ENCODE results near the gene ADCY9.

The ADCY9 gene

DNA sequence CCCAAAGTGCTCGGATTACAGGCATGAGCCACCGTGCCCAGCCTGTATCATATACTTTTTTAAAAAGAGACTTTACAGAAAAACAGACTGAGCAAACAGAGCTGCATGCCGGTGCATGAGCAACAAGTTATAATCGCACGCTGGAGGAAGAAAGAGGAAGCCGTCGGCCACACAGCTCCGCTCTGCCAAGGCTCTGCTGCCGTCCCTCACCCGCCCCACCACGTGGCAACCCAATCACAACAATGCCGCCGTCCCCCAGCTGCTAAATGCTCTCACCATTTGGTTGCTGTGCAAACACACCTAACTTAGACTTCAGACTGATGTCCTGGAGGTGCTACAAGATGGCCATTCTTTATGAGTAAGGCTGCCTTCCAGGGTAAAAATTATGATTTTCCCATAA is 83.5 kb downstream of the ADCY9 start:
- DNase-seq (ENCODE audit: low spot score): no peak

DNA sequence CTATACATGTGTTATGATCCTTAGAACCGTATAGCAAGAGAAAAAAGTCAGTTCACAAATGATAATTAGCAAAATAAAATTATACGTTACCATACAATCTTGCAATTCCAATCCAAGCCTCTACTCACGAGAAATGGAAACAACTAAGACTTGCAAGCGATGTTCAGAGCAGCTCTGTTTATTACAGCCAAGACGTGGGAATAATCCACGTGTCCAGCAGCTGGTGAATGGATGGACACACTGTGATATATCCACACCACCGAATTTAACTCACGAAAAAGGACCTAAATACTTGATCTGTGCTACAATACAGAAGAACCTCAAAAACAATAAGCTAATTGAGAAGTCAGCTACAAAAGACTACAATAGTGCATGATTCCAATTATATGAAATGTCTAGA is 88.1 kb downstream of the ADCY9 start:
- no peak for DNase-seq (ENCODE audit: low spot score)

DNA sequence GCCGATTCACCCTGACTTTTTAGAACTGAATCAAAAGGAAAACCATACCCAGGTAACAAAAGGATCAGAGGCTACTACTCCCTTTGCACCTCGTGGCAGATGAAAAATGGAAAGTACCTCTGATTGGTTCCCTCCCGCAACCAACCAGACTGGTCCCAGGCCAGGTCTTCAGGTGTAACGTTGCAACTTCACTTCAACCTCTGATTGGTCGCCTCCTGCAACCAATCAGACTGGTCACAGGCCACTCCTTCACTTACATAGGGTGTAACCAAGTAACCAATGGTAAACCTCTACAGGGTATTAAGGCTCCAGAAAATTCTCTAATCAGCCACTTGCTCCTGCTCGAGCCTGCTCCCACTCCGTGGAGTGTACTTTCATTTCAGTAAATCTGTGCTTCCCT is 89.4 kb downstream of the ADCY9 start:
- no peak for DNase-seq (ENCODE audit: low spot score)

DNA sequence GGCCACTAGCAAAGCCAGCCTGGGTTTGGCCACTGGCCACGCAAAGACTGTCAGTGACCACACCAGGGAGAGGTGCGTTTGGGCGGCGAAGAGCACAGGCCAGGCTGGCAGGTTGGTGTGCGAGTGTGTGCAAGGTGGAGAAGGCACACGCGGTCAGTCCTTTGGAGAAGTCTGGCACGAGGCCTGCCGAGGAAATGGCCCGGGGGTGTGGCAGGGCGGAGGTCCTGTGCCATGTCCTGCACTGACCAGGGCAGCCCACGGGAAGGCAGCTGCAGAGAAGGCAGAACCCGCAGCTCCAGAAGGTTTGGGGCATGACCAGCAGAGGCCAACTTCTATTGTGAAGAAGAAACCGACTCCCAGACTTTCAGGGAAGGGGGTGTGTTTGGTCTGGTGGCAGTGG is 90.8 kb downstream of the ADCY9 start:
- DNase-seq (ENCODE audit: low spot score): no peak

DNA sequence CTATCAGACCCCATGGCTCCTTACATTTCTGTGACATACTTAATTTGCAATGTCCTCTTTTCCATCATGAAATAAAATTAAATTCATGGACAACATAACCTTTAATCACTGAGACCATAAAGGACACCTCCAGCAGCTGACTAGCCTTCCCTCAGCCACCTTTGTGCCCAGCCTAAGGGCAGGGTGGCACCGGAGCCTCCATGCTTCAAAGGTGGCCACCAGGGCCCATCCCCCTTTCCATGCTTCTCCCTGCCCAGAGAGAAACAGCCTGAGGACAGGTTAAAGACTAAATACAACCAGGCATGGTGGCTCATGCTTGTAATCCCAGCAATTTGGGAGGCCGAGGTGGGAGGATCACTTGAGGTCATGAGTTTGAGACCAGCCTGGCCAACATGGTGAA is 94.3 kb downstream of the ADCY9 start:
- DNase-seq (ENCODE audit: low spot score): no peak

DNA sequence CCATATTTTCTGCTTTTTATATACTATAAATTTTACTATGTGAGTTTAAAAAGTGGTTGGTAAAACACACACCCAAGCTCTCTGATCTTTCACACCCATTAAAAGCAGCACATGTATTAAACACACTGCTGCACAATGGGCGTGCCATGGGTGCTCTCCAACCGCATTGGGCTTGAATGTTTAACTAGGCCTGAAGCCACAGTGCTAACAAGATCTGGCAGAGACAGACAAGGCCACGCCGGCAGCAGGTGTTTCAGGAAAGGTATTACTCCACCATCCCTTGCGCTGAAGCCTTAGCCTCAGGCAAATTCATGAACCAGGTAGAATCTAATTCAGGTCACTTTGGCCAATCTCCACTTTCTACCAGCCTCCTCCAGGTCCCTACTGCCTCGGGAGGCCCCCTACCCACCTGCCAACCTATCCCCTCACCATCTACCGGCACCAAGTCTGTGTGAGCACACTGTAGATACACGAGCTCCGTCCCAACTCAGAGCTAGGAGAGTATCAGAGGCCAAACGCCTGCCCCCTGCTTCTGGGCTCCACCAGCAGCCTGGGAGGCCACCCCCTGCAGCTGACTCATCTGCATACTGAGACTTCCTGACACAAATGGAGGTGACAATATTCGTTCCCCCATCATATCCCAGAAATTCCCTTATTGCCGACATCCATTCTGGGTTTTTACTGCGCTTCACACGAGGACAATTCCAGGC is 95.0 kb downstream of the ADCY9 start:
- no peak for DNase-seq (ENCODE audit: low spot score)

DNA sequence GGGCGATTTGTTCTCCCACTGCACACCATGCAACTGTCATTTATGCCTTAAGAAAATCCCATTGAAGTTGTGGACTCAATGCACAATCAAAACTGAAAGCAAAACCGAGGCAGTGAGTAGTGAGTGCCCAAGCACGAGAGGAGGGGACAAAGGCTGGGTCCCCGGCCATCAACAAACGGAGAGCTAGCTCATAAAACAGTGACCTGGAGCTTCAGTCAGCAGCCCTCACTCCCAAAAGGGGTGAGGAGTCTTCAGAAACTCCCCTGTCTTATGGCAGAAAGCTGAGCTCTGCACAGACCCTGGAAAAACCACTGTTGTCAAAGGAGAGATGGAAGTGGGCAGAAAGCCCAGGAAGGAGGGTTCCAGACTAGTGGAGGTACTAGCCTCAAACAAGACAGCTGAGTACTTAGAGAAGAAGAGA is 96.9 kb downstream of the ADCY9 start:
- DNase-seq (ENCODE audit: low spot score): no peak

DNA sequence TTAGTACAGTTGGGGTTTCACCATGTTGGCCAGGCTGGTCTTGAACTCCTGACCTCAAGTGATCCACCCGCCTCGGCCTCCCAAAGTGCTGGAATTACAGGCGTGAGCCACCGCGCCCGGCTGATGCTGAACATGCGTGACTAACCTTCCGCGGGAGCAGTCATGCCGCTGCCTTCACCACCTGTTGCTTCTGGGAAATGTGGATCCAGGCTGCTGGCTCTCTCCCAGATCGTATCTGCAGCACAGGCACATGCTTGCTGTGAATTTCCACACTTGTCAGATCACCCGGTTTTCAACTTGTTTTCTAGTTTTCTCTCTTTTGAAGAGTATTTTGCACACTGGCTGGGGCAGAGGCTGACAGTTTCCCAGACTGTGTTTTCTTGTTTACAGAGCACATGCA is 97.9 kb downstream of the ADCY9 start:
- DNase-seq (ENCODE audit: low spot score): no peak

DNA sequence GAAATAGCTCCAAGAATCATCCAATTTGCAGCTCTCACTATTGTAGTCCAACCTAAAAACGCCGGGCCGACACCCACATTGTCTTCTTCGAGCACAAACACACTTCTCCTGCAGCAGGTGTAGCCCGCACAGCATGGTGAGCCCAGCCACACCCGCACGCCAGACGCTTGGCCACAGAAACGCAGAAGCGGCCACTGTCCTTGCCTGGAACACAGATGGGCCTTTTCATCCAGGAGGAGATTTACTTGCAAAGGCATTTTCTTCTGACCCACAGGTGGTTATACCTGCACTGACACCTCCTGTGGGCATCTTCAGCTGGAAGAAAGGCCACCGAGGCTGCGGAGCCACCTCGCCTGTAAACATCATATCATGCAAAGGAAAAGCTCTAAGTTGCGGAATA is 98.4 kb downstream of the ADCY9 start:
- no peak for DNase-seq (ENCODE audit: low spot score)

DNA sequence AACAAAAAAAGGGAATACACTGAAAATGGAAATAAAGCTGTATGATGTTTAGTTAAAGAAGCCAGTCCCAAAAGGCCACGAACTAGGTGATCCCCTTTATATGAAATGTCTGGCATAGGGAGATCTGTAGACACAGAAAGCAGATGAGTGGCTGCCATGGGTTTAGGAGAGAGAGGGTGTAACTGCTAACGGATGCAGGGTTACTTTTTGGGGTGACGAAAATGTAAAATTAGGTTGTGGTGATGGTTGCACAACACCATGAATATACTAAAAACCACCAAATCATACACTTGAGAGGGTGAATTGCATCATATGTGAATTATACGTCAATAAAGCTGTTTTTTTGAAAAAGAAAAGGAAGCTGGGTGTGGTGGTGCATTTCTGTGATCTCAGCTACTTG is 99.6 kb downstream of the ADCY9 start:
- DNase-seq (ENCODE audit: low spot score): no peak

DNA sequence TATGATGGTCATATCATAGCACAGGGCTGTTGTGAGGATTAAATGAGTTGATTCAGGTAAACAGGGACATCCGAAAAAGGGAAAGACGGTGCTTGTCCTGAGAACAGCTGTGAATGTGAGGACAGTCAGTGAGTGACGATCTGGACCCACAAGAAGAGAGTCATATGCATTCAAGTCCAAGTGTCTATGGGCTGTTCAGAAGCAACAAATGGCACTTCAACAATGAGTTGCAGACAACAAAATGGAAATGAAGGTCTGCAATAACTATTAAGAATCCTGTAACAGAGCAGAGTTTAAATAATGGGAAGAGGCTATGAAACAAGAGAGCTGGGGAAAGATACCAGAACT is 100.3 kb downstream of the ADCY9 start:
- DNase-seq (ENCODE audit: low spot score): no peak

DNA sequence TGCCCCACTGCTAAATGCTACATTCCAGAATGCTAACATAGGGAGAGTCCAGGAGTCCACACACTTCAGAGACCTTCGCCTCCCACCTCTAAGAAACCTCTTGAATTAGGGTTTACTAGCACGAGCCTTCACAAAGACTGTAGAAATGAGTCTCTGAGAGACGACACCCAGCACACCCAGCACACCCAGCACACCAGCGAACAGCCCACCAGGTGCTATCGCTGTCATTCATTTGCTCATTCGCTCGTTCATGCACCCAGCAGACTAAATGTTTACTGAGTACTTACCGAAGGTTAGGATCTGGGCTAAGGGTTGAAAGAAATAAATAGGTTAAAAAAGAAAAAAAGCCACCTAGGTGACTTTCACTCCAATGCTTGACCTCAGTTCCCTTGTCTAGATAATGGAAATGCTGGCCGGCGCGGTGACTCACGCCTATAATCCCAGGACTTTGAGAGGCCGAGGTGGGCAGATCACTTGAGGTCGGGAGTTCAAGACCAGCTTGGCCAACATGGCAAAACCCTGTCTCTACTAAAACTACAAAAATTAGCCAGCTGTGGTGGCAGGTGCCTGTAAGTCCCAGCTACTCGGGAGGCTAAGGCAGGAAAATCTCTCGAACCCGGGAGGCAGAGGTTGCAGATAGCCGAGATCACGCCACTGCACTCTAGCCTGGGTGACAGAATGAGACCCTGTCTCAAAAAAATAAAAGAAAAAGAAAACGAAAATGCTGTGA is 100.8 kb downstream of the ADCY9 start:
- DNase-seq (ENCODE audit: low spot score): no peak

DNA sequence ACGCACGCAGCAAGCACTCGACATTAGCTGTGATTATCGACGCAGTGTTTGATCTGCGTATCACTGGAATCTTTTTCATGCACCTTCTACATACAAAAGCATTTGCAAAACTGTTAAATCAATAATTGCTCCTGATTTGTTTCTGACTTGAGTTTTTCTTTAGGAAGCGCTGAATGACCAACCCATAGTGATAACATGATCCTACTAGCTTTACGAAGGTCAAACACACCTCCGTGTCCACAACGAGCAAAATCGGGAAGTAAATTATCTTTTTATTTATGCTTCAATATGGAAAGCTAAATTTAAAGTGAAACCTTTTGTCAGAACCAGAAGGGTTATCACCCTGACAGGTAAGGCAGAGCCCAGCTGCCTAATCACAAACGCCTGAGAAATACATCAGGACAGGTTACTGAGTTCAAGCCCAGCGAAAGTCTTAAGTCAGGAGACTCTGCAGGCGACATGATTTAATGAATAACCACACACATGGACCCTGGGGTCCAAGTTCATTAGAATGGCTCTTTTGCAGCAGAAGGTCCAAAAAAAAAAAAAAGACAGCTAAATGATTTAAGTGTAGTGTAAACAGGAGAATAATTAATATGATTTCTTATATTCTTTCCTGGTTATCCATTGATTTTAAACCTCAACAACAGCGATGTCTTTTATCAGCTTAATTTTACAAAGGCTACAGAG is 104.2 kb downstream of the ADCY9 start:
- no peak for DNase-seq (ENCODE audit: low spot score)

DNA sequence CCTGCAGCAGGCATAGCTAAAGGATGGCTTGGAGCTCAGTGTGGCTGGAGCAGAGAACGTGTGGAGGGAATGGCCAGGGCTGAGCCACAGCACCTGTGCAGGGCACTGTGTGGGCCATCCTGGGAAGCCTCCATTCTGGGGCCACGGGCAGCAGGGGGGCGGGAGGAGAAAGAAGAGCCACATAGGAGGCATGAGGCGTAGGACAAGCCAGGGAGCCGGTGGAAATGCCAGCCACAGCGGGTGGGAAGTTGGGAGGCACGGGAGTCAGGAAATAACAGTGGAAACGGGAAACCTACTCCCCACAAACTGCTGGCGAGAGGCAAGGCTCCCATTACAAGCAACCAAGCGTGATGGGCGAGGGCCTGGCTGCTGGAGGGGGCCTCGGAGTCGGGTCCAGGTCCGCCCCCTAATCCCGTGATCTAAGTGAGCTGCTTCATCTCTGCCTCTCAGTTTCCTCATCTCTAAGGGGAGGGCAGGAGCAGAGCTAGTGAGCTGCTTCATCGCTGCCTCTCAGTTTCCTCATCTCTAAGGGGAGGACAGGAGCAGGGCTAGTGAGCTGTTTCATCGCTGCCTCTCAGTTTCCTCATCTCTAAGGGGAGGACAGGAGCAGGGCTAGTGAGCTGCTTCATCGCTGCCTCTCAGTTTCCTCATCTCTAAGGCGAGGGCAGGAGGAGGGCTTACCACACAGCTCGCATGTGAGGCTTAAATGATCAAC is 104.9 kb downstream of the ADCY9 start:
- DNase-seq (ENCODE audit: low spot score): peak; percentile 69

DNA sequence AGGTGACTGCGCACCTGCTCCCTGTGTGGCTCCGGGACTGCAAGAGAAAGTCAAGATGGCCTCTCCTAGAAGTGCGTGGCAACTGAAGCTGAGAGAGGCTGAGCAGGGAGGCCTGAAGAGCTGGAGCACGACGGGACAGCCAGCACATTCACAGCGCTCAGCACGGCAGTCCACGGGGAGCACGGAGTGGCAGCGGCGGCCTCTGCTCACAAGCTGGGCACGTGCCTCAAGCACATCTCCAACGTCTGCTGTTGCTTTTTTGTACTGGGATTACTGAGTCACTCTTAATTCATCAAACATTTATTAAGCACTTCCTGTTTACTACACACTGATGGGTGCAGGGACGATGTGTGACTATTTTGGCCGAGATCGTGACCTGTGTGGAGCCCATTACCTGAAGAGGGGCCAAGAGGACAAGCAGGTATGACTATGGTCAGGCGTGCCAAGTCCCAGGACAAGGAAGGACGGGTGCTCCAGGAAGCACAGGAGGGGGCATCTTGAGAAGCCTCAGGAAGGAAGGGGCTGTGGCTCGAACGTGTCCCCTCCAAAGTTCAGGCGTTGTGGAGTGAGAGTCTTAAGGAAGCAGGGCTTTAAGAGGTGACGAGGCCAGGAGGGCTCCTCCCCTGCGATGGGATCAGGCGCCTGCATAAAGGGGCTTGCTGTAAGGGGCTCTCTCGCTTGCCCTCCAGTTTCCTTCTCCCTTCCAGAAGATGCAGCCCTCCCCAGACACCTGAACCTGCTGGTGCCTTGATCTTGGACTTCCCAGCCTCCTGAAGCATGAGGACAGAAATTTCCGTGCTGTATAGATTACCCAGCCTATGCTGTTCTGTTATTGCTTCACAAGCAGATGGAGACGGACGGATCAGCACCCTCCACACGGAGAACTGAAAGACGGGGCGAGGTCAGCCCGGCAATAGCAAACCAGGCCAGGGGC is 105.8 kb downstream of the ADCY9 start:
- DNase-seq (ENCODE audit: low spot score): no peak

DNA sequence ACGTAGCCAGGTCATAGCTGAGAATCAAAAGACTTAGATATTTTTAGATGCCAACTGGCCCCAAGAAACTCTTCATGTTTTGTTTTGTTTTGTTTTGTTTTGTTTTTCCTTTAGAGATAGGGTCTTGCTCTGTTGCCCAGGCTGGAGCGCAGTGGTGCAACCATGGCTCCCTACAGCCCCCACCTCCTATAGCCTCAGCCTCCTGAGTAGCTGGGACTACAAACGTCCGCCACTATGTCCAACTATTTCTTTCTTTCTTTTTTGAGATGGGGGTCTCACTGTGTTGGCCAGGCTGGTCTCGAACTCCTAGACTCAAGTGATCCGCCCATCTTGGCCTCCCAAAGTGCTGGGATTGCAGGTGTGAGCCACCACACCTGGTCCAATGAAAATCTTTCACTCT is 107.1 kb downstream of the ADCY9 start:
- no peak for DNase-seq (ENCODE audit: low spot score)

DNA sequence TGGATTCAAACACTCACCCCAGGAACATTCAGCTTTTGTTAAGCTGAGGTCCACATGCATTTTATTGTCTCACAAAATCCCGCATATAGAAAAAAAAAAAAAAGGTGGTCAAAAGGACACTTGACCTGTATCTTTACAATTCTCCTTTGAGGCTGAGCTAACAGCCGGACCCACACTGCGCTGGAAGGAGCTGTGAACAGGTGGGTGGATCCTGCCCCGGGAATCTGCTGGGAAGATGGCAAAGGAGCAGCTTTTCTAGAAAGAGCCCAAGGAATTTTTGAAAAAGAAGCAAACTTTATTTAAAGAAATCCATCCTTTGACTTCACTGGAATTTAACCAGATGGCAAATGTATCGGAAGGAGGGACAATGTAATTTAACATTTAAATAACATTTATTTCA is 108.1 kb downstream of the ADCY9 start:
- DNase-seq (ENCODE audit: low spot score): no peak

DNA sequence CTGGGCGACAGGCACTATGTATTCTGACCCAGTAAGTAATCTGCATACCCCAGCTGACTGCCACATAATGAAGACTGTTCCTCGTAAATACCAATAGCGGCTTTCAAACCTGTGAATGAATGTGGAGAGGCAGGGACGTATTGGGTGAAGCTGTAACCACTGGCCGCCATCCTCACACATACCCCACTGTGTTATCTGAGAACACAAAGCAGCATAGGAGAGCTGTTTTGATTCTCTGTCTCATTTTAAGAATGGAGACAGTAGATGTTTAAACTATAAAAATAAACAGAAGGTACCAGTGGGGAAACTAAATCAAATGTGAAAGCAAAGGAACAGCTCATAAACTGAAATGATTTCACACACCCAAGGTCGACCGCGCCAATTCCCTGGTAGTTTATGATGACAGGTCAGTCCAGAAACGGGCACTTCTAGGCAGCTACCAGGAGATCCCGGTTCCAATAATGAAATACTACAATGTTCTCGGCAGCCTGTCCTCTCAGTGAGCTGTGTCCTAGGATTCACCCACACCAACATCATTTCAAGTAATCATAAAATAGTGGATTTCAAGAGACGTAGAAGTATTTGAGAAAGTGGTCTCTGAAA is 109.7 kb downstream of the ADCY9 start:
- DNase-seq (ENCODE audit: low spot score): no peak

DNA sequence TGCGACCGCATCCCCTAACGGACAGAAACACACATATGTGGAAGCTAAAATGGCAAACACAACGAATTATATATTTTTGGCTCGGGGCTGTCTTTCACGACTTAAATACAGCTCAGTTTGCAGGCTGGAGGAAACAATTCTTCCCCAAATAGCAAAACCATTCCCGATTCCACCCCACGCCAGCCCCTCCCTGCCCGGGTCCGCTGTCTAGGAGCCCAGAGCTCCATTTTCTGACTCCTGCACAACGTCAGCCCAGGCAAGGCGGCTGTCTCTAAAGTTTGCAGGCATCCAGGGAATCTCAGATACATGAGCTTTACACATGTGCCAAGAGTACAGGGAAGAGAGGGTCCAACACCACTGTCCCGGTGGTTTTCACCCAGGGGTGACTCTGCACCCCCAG is 110.5 kb downstream of the ADCY9 start:
- DNase-seq (ENCODE audit: low spot score): no peak

DNA sequence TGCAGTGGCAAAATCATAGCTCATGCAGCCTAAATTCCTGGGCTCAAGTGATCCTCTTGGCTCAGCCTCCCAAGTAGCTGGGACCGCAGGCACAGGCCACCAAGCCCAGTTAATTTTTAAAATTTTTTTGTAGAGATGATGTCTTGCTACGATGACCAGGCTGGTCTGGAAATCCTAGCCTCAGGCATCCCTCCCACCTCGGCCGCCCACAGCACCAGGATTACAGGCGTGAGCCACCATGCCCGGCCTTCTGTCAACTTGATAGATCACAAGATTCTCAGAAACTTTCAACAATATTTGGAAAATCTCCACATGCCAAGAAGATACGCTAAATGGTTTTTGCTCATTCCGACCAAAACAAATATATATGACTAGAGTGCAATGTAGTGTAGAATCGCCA is 111.0 kb downstream of the ADCY9 start:
- no peak for DNase-seq (ENCODE audit: low spot score)

DNA sequence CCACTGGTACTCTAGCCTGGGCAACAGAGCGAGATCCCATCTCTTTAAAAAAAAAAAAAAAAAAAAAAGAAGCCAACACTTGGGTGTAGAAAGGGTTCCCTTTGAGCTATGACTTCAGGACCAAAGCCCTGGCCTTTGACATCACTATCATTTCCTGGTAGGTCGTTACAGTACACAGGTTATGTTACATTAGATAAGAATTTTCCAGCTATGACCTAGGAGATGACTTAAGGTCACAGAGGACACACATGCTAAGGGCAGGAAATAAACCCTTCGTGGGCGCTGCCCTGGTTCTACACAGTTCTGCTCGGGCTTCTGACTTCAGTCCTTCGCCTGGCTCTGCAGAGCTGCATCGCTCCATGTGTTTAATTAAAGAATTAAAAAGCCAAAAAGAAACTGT is 112.0 kb downstream of the ADCY9 start:
- no peak for DNase-seq (ENCODE audit: low spot score)

Measured in iPS-NIHi11 (cell line).